ENCODE results near the gene TTYH2.

- TF ChIP-seq, protein P1, sequence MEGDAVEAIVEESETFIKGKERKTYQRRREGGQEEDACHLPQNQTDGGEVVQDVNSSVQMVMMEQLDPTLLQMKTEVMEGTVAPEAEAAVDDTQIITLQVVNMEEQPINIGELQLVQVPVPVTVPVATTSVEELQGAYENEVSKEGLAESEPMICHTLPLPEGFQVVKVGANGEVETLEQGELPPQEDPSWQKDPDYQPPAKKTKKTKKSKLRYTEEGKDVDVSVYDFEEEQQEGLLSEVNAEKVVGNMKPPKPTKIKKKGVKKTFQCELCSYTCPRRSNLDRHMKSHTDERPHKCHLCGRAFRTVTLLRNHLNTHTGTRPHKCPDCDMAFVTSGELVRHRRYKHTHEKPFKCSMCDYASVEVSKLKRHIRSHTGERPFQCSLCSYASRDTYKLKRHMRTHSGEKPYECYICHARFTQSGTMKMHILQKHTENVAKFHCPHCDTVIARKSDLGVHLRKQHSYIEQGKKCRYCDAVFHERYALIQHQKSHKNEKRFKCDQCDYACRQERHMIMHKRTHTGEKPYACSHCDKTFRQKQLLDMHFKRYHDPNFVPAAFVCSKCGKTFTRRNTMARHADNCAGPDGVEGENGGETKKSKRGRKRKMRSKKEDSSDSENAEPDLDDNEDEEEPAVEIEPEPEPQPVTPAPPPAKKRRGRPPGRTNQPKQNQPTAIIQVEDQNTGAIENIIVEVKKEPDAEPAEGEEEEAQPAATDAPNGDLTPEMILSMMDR (IDR thresholded peaks at IDR 0.05), result no peak
- no peak for TF ChIP-seq POLR2A (IDR thresholded peaks at IDR 0.05)
- no peak for TF ChIP-seq EP300 (IDR thresholded peaks at IDR 0.05)
These were observed 1.5 kb upstream of the TTYH2 start for GRCh38 chr17:74211912-74212208.

Measured in sigmoid colon (tissue), 4 donors.